GM21825 (cell line): ENCODE measurements around the gene NCAM2.
"Not testable (repeated sequence)": the region's sequence is repeated elsewhere in the genome, so short reads cannot be mapped to it uniquely, and the experiment has no call there.

ENCODE experiments used
- ATAC-seq: cut with Tn5 transposase; IDR thresholded peaks from one replicate; pipeline ENCODE4 v1.9.1; 2021; ENCODE audit warnings: mild to moderate bottlenecking, moderate library complexity; ENCODE audit not compliant: unreplicated experiment

NCAM2 gene

GRCh38 chr21:21097466-21097865 is 99.3 kb downstream of the NCAM2 start:
- no peak for ATAC-seq

GRCh38 chr21:21101911-21102310 is 103.7 kb downstream of the NCAM2 start:
- no peak for ATAC-seq

- ATAC-seq, result no peak
These were observed 104.7 kb downstream of the NCAM2 start for GRCh38 chr21:21102896-21103295.

- ATAC-seq, result no peak
These were observed 105.5 kb downstream of the NCAM2 start for GRCh38 chr21:21103692-21104091.

- no peak for ATAC-seq
These were observed 111.5 kb downstream of the NCAM2 start for GRCh38 chr21:21109736-21110135.

GRCh38 chr21:21111309-21111920 is 113.2 kb downstream of the NCAM2 start:
- no peak for ATAC-seq

GRCh38 chr21:21114461-21114860 is 116.3 kb downstream of the NCAM2 start:
- ATAC-seq, result no peak

GRCh38 chr21:21119091-21119490 is 120.9 kb downstream of the NCAM2 start:
- no peak for ATAC-seq

GRCh38 chr21:21122680-21123079 is 124.5 kb downstream of the NCAM2 start:
- no peak for ATAC-seq

GRCh38 chr21:21132390-21132789 is 134.2 kb downstream of the NCAM2 start:
- no peak for ATAC-seq

GRCh38 chr21:21137986-21138385 is 139.8 kb downstream of the NCAM2 start:
- ATAC-seq, result no peak

GRCh38 chr21:21146587-21147373 is 148.6 kb downstream of the NCAM2 start:
- no peak for ATAC-seq

GRCh38 chr21:21147374-21147745 is 149.2 kb downstream of the NCAM2 start:
- ATAC-seq, result no peak

GRCh38 chr21:21148009-21148408 is 149.8 kb downstream of the NCAM2 start:
- no peak for ATAC-seq

- no peak for ATAC-seq
These were observed 150.3 kb downstream of the NCAM2 start for GRCh38 chr21:21148514-21148913.

- ATAC-seq, result not testable (repeated sequence)
These were observed 151.2 kb downstream of the NCAM2 start for GRCh38 chr21:21149445-21149844.

- no peak for ATAC-seq
These were observed 153.0 kb downstream of the NCAM2 start for GRCh38 chr21:21151231-21151630.

GRCh38 chr21:21156397-21156796 is 158.2 kb downstream of the NCAM2 start:
- no peak for ATAC-seq

- no peak for ATAC-seq
These were observed 158.7 kb downstream of the NCAM2 start for GRCh38 chr21:21156957-21157356.

- ATAC-seq, result no peak
These were observed 160.2 kb downstream of the NCAM2 start for GRCh38 chr21:21158376-21158918.

GRCh38 chr21:21159253-21159899 is 161.2 kb downstream of the NCAM2 start:
- no peak for ATAC-seq

- ATAC-seq, result no peak
These were observed 164.6 kb downstream of the NCAM2 start for GRCh38 chr21:21162786-21163185.
